AG09319 (cell line): ENCODE data around the gene MROH8.

ENCODE experiments used
- DNase-seq: peaks from one replicate; pipeline ENCODE4 v3.0.0-alpha.2; 2010; ENCODE audit warnings: low read depth; ENCODE audit errors: extremely low read depth
- TF ChIP-seq, protein P1 (sequence below): IDR thresholded peaks from 2 replicates; pipeline ENCODE4 v1.5.1; 2011; ENCODE audit warnings: low read depth, mild to moderate bottlenecking, inconsistent platforms, low read length, moderate library complexity

The MROH8 gene

DNA sequence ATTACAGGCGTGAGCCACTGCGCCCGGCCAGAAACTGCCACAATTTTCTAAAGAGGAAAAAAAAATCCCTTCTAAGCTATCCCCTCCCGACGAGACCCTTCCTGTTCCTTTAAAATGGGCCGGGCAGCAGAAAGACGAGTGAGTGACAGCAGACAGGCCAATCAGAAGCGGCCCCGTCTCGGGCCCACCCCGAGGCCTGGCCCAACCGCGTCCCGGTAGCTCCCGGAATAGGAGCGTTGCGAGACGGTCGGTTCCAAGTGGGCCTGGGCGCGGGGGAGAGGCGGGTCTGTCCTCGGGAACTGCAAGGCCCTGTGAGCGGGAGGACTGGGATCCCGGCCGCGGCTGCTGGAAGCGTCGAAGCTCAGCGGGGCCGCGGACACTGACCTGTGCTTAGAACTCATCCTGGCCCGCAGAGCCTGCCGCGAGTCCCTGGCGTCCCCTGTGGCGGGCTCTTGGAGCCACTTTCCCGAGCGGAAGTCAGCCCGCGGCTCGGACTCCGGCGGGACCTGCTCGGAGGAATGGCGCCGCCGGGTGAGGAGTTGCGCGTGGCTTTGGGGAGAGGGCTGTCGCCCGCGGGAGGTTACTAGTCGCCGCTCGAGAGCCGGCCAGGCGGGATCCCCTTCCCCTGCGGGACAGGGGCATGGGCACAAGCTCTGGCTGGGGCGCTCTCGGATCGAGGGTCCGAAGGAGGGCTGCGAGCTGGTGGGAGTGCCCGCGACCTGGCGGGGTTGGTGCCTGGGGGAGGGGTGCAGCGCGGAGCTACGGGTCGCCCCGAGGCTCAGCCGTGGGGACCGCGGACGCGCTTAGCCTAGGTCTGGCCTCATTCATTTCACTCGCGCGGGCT is at the start of gene MROH8, which contains the start of gene RPN2:
Gene MROH8 (minus strand): TSS at position 710 of the 844 bp plus-strand sequence.
Gene RPN2 (plus strand): TSS at position 492 of the 844 bp plus-strand sequence. CDS start 27 bp downstream, at position 519.
- peak; percentile 95 for DNase-seq
- TF ChIP-seq, protein P1, sequence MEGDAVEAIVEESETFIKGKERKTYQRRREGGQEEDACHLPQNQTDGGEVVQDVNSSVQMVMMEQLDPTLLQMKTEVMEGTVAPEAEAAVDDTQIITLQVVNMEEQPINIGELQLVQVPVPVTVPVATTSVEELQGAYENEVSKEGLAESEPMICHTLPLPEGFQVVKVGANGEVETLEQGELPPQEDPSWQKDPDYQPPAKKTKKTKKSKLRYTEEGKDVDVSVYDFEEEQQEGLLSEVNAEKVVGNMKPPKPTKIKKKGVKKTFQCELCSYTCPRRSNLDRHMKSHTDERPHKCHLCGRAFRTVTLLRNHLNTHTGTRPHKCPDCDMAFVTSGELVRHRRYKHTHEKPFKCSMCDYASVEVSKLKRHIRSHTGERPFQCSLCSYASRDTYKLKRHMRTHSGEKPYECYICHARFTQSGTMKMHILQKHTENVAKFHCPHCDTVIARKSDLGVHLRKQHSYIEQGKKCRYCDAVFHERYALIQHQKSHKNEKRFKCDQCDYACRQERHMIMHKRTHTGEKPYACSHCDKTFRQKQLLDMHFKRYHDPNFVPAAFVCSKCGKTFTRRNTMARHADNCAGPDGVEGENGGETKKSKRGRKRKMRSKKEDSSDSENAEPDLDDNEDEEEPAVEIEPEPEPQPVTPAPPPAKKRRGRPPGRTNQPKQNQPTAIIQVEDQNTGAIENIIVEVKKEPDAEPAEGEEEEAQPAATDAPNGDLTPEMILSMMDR = no peak

DNA sequence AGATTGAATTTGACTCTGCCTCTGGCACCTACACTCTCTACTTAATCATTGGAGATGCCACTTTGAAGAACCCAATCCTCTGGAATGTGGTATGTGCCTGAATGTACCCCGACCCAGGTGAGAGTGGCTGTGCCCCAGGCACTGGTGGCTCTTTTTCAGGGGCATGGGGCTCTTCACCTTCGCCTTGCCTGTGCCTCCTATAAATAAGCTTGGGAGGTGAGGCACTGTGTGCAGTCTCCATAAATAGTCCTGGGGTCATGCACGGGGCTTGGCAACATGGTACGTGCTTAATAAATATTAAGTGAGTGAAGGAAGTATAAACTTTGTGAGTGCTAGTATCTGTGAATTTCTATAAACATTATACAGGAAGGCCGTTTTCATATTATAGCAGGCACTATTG is 49.3 kb upstream of the MROH8 start:
- TF ChIP-seq, protein P1 = no peak
- no peak for DNase-seq

DNA sequence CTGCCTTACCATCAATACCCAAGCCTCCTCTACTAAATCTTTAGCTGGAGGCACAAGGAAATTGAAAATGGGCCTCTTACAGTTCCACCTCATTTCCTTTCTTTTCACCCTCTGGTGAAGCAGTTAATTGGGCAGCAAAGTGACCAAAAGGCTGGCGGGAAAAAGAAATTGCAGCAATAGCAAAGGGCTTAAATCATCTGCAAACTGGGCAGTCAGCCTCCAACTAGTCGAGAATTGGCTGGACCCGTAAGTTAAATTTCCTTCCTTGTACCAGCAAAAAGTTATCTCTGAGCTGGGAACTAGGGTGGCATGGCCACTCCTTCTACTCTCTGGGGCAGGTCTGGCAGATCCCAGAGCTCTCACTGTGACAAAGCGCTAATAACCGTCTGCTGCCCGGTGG is 48.7 kb upstream of the MROH8 start:
- DNase-seq = no peak
- TF ChIP-seq, protein P1 = no peak

DNA sequence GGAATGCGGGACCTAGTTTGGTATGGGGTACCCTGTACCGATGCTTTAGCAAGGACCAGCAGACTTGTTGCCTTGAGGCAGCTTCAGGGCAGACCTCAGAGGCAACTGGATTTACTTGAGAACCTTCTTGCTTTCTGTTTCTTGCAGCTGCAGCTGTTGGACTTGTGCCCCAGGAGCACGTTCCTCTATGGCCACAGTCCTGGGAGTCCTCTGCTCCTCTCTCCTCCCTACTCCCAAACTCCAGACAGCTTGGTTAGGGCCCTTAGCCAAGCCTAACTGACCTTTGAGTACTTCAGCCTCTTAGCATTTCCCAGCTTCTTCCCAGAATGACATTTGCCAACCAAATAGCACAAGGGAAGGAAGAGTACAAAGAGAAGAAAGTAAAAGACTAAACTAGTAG is 47.5 kb upstream of the MROH8 start:
- DNase-seq = peak; percentile 54
- TF ChIP-seq, protein P1 = no peak

DNA sequence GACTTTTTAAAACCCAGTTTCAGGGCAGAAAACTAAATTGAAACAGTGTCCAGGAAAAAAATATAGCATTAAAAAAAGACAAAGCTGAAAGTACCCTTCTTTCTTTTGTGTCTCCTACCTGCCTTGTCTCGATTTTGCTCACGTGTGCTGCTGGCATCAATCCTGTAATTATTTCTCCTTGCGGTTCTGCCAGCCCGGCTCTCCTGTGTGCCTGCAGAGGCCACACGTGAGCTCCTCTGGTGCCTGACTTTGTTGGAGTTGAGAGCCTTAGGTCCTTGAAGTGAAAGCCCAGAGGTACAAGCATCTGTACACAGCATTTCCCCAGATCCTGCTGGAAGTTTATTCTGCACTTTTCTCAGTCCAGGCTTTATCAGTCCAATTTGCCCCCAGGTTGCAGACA is 45.8 kb upstream of the MROH8 start:
- DNase-seq = no peak
- TF ChIP-seq, protein P1 = no peak

DNA sequence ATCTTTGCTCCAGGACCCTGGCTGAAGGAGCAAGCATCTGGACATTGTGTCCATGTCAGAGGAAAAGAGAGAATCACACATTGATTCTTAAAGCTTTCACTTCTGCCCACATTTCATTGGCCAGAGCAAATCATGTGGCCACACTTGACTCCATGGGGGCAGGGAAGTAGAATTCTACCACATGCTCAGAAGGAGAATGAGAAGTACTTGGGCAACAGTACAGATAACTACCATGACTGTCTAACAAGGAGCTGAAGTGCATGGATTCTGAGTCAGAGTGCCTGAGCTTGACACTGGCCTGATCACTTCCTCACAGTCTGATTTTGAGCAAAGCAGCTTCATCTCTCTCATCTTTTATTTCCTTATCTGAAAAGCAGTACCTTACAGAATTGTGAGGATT is 43.7 kb upstream of the MROH8 start:
- TF ChIP-seq, protein P1 = no peak
- DNase-seq = peak; percentile 57

DNA sequence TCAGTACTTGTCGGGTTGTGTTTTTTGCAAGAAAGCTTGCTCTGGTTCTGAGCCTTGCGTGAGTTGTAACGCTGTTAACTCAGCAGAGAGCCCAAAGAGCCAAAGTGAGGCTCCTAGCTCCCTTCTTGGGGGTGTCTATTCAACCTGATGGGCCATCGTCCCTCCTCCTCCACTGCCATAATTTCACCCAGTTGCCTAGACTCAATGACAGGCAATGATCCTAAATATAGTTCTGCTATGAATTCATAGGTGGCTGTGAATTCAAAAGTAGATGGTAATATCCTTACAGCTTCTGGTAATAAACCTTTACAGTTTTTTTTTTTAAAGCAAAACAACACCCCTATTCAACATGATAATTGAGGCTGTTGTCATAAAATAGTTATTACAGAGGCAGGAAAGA is 42.7 kb upstream of the MROH8 start:
- TF ChIP-seq, protein P1 = no peak
- DNase-seq = no peak
